Ishikawa (cell line): Measurements from ENCODE around the gene EIPR1.

Experiments used
- CREB1 ChIP-seq: IDR thresholded peaks from 2 replicates; pipeline ENCODE4 v1.6.1; 2012; ENCODE audit warnings: low read depth
- EGR1 ChIP-seq: IDR thresholded peaks from 2 replicates; pipeline ENCODE4 v1.6.1; 2012
- EP300 ChIP-seq: IDR thresholded peaks from 2 replicates; pipeline ENCODE4 v1.6.1; 2012; ENCODE audit warnings: borderline replicate concordance
- REST ChIP-seq: IDR thresholded peaks from 2 replicates; pipeline ENCODE4 v1.6.1; 2012; ENCODE audit warnings: low read depth, mild to moderate bottlenecking
- TAF1 ChIP-seq: IDR thresholded peaks from 2 replicates; pipeline ENCODE4 v1.6.1; 2012; ENCODE audit warnings: low read depth, mild to moderate bottlenecking
- YY1 ChIP-seq: IDR thresholded peaks from 2 replicates; pipeline ENCODE4 v1.6.1; 2012; ENCODE audit warnings: low read depth

- TF ChIP-seq EP300: no peak
- no peak for TF ChIP-seq CREB1
- no peak for TF ChIP-seq TAF1
- TF ChIP-seq REST: no peak
- TF ChIP-seq YY1: no peak
- TF ChIP-seq EGR1: no peak
Measured at GRCh38 chr2:3283206-3283605, 94.4 kb downstream of the EIPR1 start.
